HG03469 (cell line): ENCODE data around the gene ENTPD6.
A peak's percentile ranks its signal among the peaks of the same experiment; 100 is the strongest.

Source experiments
- ATAC-seq: cut with Tn5 transposase; IDR thresholded peaks from one replicate; pipeline ENCODE4 v1.9.1; 2021; ENCODE audit warnings: mild to moderate bottlenecking, moderate library complexity, moderate number of reproducible peaks; ENCODE audit not compliant: unreplicated experiment

ENTPD6 gene

GRCh38 chr20:25187635-25188034, 7.9 kb upstream of the ENTPD6 start:
- ATAC-seq: no peak

GRCh38 chr20:25188218-25188617, 7.3 kb upstream of the ENTPD6 start:
- ATAC-seq: no peak

- ATAC-seq: no peak
These were observed 4.5 kb upstream of the ENTPD6 start for GRCh38 chr20:25191051-25191450.

- ATAC-seq: no peak
These were observed 3.8 kb upstream of the ENTPD6 start for GRCh38 chr20:25191689-25192088.

GRCh38 chr20:25193843-25194242, 1.7 kb upstream of the ENTPD6 start:
- no peak for ATAC-seq

- ATAC-seq: no peak
These were observed 1.1 kb upstream of the ENTPD6 start for GRCh38 chr20:25194333-25194972.

- peak; percentile 16 for ATAC-seq
These were observed 662 bp downstream of the ENTPD6 start for GRCh38 chr20:25195962-25196785.

GRCh38 chr20:25196786-25197120, 1.2 kb downstream of the ENTPD6 start:
- no peak for ATAC-seq

- no peak for ATAC-seq
These were observed 1.8 kb downstream of the ENTPD6 start for GRCh38 chr20:25197183-25197869.

GRCh38 chr20:25197870-25198190, 2.3 kb downstream of the ENTPD6 start:
- no peak for ATAC-seq

- no peak for ATAC-seq
These were observed 3.3 kb downstream of the ENTPD6 start for GRCh38 chr20:25198663-25199383.

- ATAC-seq: no peak
These were observed 4.2 kb downstream of the ENTPD6 start for GRCh38 chr20:25199473-25200260.

- no peak for ATAC-seq
These were observed 7.6 kb downstream of the ENTPD6 start for GRCh38 chr20:25203089-25203488.

- ATAC-seq: no peak
These were observed 8.4 kb downstream of the ENTPD6 start for GRCh38 chr20:25203871-25204320.

GRCh38 chr20:25204550-25205276, 9.2 kb downstream of the ENTPD6 start:
- no peak for ATAC-seq

- ATAC-seq: no peak
These were observed 10.0 kb downstream of the ENTPD6 start for GRCh38 chr20:25205277-25206062.

GRCh38 chr20:25206063-25206403, 10.5 kb downstream of the ENTPD6 start:
- no peak for ATAC-seq

GRCh38 chr20:25206548-25206947, 11.0 kb downstream of the ENTPD6 start:
- no peak for ATAC-seq
